Right ventricle myocardium inferior (tissue), 1 donor: ENCODE measurements around the gene CCDC157. TPM values are rescaled to one million over a fixed set of nuclear protein-coding genes. Genes with fewer than 3 reads are reported as not detected.
A peak's percentile ranks its signal among the peaks of the same experiment; 100 is the strongest.
"Not testable (repeated sequence)": the region's sequence is repeated elsewhere in the genome, so short reads cannot be mapped to it uniquely, and the experiment has no call there.

Experiments
- ATAC-seq: fragments of 200-7000 bp; cut with Tn5 transposase; one replicate; pipeline ENCODE4 v1.9.1; 2020; ENCODE audit warnings: mild to moderate bottlenecking, moderate library complexity
- DNase-seq: peaks from one replicate; pipeline ENCODE4 v3.0.0; 2021; ENCODE audit errors: missing footprints
- intact Hi-C: fragments of 100-400 bp; cut with DNase I; formaldehyde crosslinking; loops from one replicate; pipeline ENCODE4 v1.11.0; 2022
- total RNA-seq: library from RNA; stranded (reverse); fragmentation: NEBNext Ultra II Directional; extraction: Animal tissue kit (Norgen Biotek cat#: 25700); gene quantifications from one replicate; pipeline ENCODE4 v1.2.1, GENCODE V29; 2021
- donor health status: DM: no; HTN: yes; CAD: no; lungs with severe emphysema.

The CCDC157 gene
- total RNA-seq, 1 donor from 2014 or later, result 0.46 TPM

- ATAC-seq, result no peak
- intact Hi-C loops, result loop anchor here (10.0 kb wide), 1 partner anchor 356 kb away; no protein-coding TSS in a partner anchor
- no peak for DNase-seq
These were observed 42.2 kb downstream of the CCDC157 start for GRCh38 chr22:30398685-30399680.

- intact Hi-C loops, result loop anchor here (10.0 kb wide), 1 partner anchor 355 kb away; no protein-coding TSS in a partner anchor
- ATAC-seq, result no peak
These were observed 42.9 kb downstream of the CCDC157 start for GRCh38 chr22:30399718-30400117.

GRCh38 chr22:30400159-30400558 lies 43.4 kb downstream of the CCDC157 start:
- no peak for DNase-seq
- intact Hi-C loops, result no loop called here
- ATAC-seq, result no peak

More at GRCh38 chr22:30399718-30400117, 42.9 kb downstream of the CCDC157 start:
- no peak for DNase-seq

DNA sequence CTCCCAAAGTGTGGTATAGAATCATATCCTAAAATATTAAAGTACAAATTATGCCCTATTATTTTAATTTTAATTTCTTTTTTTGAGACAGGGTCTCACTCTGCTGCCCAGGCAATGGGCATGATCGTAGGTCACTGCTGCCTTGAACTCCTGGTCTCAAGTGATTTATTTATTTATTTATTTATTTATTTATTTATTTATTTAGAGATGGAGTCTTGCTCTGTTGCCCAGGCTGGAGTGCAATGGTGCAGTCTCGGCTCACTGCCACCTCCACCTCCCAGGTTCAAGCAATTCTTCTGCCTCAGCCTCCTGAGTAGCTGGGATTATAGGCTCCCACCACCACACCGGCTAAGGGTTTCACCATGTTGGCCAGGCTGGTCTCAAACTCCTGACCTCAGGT lies 44.2 kb downstream of the CCDC157 start:
- DNase-seq, ATAC-seq, intact Hi-C loops: not testable (repeated sequence)

- ATAC-seq (no peak), DNase-seq (no peak)
These were observed 45.4 kb downstream of the CCDC157 start for GRCh38 chr22:30402028-30402765.

DNA sequence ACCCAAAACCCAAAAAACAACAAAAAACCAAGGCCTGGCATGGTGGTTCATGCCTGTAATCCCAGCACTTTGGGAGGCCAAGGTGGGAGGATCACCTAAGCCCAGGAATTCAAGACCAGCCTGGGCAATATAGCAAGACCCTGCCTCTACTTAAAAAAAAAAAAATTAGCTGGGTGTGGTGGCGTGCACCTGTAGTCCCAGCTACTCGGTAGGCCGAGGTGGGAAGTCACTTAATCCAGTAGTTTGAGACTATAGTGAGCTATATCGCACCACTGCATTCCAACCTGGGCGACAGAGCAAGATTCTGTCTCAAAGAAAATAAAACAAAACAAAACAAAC lies 45.9 kb downstream of the CCDC157 start:
- ATAC-seq, DNase-seq, intact Hi-C loops: not testable (repeated sequence)

More at GRCh38 chr22:30402028-30402765, 45.4 kb downstream of the CCDC157 start:
- intact Hi-C loops, result no loop called here

DNA sequence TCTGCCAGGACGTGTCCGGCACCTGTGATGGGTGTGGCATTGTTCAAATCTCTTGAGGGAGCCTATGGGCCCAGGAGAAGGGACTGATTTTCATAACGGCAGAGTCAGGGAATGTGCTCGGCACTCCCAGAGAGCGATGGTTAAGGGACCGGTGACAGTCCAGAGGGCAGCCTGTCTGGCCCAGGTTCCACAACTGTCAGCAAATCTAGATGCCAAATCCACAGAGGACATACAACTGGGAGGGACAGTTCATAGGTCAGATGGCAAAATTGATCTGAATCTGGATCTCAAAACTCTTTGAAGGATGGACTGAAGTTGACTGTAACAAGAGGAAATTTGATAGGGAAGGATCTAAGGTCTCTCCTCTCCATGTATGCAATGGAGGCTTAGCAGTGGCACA lies 47.5 kb downstream of the CCDC157 start:
- no peak for ATAC-seq
- intact Hi-C loops, result no loop called here
- no peak for DNase-seq

DNA sequence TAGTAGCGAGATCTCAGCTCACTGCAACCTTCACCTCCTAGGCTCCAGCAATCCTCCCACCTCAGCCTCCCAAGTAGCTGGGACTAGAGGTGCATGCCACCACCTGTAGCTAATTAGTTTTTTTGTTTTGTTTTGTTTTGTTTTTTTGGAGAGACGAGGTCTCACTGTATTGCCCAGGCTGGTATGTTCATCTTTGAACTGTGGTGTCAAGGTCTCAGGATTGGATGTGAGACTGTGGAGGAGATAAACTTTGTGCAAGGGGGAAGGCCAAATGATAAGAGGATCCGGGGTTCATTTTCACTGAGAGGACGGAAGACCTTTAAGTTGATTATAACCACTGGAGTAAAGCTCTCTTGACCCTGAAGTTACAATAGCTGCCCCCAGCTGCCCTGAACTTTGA lies 48.9 kb downstream of the CCDC157 start:
- intact Hi-C loops, result no loop called here
- DNase-seq (no peak), ATAC-seq (no peak)

- DNase-seq (no peak), ATAC-seq (no peak)
- intact Hi-C loops, result no loop called here
These were observed 49.6 kb downstream of the CCDC157 start for GRCh38 chr22:30406400-30406799.

- intact Hi-C loops, result no loop called here
- ATAC-seq, result no peak
- DNase-seq, result no peak
These were observed 51.7 kb downstream of the CCDC157 start for GRCh38 chr22:30408388-30409102.

GRCh38 chr22:30411780-30412179 lies 55.0 kb downstream of the CCDC157 start:
- no peak for ATAC-seq
- intact Hi-C loops, result no loop called here
- no peak for DNase-seq

DNA sequence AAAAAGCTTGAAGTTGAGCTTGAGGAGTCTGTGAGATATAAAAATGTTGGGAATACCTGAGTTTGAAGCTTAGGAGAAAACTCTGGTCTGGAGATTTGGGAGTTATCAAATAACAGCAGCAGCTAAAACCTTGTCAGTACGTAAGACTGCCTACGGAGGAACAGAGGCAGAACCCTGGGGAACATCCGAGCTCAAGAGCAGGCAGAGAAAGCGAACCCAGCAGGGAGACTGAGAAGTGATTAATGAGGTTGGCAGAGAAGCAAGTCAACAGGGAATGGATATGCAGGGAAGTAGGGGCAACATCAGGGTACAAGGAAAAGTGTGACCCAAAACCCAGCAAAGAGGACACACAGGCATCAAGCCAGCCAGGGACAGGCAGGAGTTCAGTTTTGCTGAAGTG lies 56.2 kb downstream of the CCDC157 start:
- ATAC-seq (no peak), DNase-seq (no peak)
- intact Hi-C loops, result no loop called here

DNA sequence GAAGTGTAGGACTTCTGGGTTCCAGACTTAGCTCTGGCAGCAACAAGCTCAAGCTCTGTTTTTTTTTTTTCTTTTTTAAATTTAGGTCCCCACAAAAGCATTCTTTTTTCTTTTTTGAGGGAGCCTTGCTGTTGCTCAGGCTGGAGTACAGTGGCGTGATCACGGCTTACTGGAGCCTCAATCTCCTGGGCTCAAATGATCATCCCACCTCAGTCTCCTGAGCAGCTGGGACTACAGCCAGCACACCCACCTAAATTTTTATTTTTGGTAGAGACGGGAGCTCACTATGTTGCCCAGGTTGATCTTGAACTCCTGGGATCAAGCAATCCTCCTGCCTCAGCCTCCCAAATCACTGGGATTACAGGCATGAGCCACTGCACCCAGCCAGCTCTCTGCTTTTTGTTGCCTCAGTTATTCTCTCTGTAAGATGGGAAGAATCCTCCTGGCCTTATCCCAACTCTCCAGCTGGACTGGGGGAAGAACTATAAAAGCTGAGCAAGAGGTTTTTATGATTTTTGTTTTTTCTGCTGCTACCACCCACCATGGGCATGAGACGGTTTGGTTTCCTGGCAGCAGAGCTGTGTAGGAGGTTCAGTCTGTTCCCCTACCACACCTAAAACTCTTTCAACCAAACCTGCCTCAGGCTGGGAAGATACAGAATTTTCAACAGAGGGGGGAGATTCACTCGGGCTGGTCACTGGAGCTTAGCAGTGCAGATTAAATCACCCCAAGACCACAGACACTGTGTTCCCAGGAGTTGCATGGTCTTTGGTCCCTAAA lies 57.1 kb downstream of the CCDC157 start:
- no peak for DNase-seq
- intact Hi-C loops, result no loop called here
- no peak for ATAC-seq

GRCh38 chr22:30414525-30415047 lies 57.8 kb downstream of the CCDC157 start:
- DNase-seq (no peak), ATAC-seq (no peak)
- intact Hi-C loops, result no loop called here

DNA sequence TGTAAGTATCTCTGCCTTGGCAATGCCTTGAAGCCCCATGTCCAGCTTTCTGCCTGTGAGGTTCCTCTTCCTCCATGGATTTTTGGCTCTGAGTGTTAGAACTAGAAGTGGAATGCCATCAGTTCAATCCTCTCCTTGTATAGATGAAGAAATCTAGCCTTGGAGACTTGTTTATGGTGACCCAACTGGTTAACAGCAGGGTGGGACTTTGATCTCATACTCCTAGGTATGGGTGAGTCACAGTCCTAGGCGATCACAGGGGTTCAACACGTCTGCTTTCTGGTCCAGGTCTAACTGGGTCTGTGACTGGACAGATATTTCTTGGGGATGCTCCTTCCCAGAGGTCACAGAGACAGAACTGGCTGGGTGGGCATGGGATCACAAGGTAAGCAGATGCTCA lies 59.6 kb downstream of the CCDC157 start:
- intact Hi-C loops, result no loop called here
- no peak for DNase-seq
- ATAC-seq, result no peak

GRCh38 chr22:30416837-30417236 lies 60.0 kb downstream of the CCDC157 start:
- no peak for ATAC-seq
- intact Hi-C loops, result no loop called here
- no peak for DNase-seq

GRCh38 chr22:30420347-30421125 lies 63.7 kb downstream of the CCDC157 start:
- DNase-seq, result peak; percentile 17
- no peak for ATAC-seq
- intact Hi-C loops, result no loop called here
